Measurements from ENCODE around the gene CAPN2.
"Not testable (repeated sequence)": the region's sequence is repeated elsewhere in the genome, so short reads cannot be mapped to it uniquely, and the experiment has no call there.

The CAPN2 gene

GRCh38 chr1:223802032-223802431, 89.7 kb downstream of the CAPN2 start:
- no peak for DNase-seq
- in situ Hi-C loops (cut with HindIII; ENCODE audit: low pct_ligation_motif_present, low pct_unique_long_range_greater_than_20kb, low sequenced_read_pairs): no loop called here

DNA sequence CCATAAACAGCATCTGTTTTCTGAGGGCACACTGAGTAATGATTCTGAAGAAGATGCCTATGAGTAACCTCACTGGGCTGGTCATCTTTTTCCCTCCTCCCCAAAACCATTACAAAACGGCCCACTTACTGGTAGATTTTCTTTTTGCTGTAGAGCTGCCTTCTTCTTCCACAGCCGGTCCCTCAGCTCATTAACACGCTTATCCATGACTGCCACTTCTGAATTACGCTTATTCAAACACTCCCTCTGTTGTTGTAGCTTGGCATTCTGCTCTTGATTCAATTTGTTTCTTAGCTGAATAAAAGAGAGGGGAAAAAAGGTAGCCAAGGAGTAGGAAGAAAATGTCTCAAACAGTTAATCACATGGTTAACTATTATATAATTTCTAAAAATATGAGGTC, 90.3 kb downstream of the CAPN2 start:
- in situ Hi-C loops (cut with HindIII; ENCODE audit: low pct_ligation_motif_present, low pct_unique_long_range_greater_than_20kb, low sequenced_read_pairs): no loop called here
- no peak for DNase-seq

GRCh38 chr1:223803211-223803610, 90.9 kb downstream of the CAPN2 start:
- no peak for DNase-seq
- in situ Hi-C loops (cut with HindIII; ENCODE audit: low pct_ligation_motif_present, low pct_unique_long_range_greater_than_20kb, low sequenced_read_pairs): no loop called here

GRCh38 chr1:223809905-223810304, 97.6 kb downstream of the CAPN2 start:
- in situ Hi-C loops (cut with HindIII; ENCODE audit: low pct_ligation_motif_present, low pct_unique_long_range_greater_than_20kb, low sequenced_read_pairs): not testable (repeated sequence)
- peak; percentile 44 for DNase-seq

- peak; percentile 23 for DNase-seq
- in situ Hi-C loops (cut with HindIII; ENCODE audit: low pct_ligation_motif_present, low pct_unique_long_range_greater_than_20kb, low sequenced_read_pairs): no loop called here
Observed at GRCh38 chr1:223810586-223810985, 98.2 kb downstream of the CAPN2 start.

GRCh38 chr1:223811634-223812101, 99.3 kb downstream of the CAPN2 start:
- in situ Hi-C loops (cut with HindIII; ENCODE audit: low pct_ligation_motif_present, low pct_unique_long_range_greater_than_20kb, low sequenced_read_pairs): no loop called here
- peak; percentile 74 for DNase-seq

GRCh38 chr1:223813645-223814044, 101.3 kb downstream of the CAPN2 start:
- DNase-seq: no peak
- in situ Hi-C loops (cut with HindIII; ENCODE audit: low pct_ligation_motif_present, low pct_unique_long_range_greater_than_20kb, low sequenced_read_pairs): no loop called here

DNA sequence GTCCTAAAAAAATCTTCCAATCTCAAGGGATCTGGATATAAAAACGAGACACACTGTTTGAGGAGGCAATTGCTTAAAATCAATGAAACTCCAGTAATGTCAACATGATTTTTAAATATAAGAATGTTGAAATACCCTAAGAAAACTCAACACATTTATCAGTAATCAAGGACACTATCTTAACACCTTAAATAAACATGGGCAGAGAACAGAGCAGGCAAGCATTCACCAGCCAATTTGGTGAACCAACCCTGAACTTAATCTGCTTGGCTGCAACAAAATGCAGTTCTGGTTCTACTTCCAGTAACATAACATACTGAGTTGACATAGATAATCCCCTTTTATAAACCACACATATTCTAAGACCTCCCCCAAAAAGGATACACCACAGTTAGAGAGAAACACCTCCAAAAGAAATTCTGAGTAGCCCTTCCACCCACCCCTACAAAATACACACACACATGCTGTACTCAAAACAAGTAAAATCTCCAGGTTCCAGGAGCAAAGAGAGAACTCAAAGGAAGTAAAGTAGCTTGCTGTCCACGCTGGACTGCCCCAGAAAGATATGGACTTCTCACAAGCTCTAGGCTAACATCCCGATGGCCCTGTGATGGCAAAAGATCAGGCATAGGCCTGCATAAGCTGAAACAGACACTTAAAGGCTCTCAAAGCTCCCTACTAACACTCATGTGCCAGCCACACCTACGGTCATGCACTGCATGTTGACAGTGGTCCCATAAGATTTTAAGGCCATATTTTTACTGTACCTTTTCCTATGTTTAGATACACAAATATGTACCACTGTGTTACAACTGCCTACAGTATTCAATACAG, 102.9 kb downstream of the CAPN2 start:
- in situ Hi-C loops (cut with HindIII; ENCODE audit: low pct_ligation_motif_present, low pct_unique_long_range_greater_than_20kb, low sequenced_read_pairs): no loop called here
- DNase-seq: no peak

- peak; percentile 80 for DNase-seq
- in situ Hi-C loops (cut with HindIII; ENCODE audit: low pct_ligation_motif_present, low pct_unique_long_range_greater_than_20kb, low sequenced_read_pairs): no loop called here
Observed at GRCh38 chr1:223815865-223816264, 103.5 kb downstream of the CAPN2 start.

- DNase-seq; in situ Hi-C loops (cut with HindIII; ENCODE audit: low pct_ligation_motif_present, low pct_unique_long_range_greater_than_20kb, low sequenced_read_pairs): not testable (repeated sequence)
Observed at GRCh38 chr1:223817265-223817664, 104.9 kb downstream of the CAPN2 start.

DNA sequence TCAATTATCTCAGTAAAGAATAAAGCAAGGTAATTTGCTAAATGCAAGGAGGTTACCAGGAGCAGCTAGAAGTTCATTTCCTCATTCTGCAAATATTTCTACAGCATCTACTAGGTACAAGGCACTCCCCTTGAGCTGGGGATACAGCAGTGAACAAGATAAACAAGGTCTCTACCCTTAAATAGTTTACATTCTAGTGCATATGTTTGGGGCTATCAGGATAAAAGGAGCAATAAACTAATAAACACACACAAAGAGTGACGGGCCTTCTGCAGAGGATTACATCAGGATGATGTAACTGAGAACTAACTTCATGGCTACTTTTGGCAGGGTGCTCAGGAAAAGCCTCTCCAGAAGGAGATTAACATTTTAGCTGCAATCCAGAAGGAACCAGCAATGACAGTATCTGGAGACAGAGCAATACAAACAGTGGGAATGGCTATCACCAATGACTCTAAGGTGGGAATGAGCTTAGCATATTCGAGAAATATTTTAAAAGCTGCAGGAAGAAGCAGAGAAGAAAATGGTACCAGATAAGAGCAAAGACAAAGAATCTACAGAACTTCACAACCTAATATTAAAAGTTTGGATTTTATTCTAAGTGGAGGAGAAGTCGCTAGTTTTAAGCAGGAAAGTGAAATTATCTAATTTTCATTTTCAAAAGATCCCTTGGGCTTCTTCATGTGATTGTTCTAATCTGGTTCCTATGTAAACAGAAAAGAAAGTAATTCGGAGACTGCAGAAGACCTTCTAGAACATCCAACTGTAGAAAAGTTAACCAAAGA, 107.6 kb downstream of the CAPN2 start:
- DNase-seq: no peak
- in situ Hi-C loops (cut with HindIII; ENCODE audit: low pct_ligation_motif_present, low pct_unique_long_range_greater_than_20kb, low sequenced_read_pairs): no loop called here

DNA sequence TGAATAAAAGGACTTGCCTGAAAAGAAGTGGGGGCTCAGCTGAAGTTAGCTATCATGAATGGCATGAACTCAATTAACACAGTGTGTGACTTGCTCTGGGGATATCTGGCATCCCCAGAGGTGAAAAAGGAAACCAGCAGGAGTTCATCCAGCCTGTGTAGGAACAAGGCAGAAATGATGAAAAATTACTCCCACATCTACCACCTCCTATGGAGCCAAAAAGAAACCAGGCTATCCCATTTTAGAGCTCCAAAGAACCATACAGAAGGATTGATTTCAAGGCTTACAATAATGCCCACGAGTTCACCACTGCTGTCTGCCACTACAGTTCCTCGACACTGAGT, 108.1 kb downstream of the CAPN2 start:
- in situ Hi-C loops (cut with HindIII; ENCODE audit: low pct_ligation_motif_present, low pct_unique_long_range_greater_than_20kb, low sequenced_read_pairs): no loop called here
- no peak for DNase-seq

DNA sequence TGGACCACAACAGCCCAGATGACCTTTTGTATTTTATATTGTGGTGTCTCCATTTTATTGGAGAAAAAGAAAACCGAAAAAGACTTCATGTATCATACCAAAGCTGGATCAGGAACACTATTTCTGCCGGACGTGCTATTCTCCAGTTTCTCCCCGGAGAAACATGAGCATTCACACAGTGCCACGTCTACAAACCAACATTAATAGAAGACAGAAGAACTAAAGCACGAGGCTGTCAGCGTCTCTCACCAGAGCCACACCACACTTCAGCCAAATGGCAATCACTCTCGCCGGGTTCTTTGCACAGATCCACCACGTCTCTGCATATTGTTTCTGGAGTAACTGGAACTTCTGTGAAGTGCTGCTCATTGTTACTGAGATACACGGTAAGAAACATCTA, 108.6 kb downstream of the CAPN2 start:
- DNase-seq: no peak
- in situ Hi-C loops (cut with HindIII; ENCODE audit: low pct_ligation_motif_present, low pct_unique_long_range_greater_than_20kb, low sequenced_read_pairs): no loop called here

DNA sequence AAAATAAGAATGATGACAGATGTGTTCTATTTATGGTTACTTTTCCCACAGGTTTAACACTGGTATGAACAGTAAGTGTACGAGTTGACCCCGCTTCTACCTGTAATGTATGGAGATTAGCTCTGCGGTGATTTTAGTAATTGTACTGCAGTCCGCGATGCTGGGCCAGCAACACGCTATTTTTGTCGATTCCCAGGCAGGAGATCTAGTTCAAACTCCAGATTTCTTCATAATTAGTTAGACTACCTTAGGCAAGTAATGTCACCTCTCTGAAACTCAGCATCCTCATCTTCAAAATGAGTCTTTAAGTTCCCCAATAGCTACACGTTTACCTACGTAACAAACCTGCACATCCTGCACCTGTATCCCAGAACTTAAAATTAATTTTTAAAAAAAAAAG, 111.9 kb downstream of the CAPN2 start:
- DNase-seq: no peak
- in situ Hi-C loops (cut with HindIII; ENCODE audit: low pct_ligation_motif_present, low pct_unique_long_range_greater_than_20kb, low sequenced_read_pairs): no loop called here

DNA sequence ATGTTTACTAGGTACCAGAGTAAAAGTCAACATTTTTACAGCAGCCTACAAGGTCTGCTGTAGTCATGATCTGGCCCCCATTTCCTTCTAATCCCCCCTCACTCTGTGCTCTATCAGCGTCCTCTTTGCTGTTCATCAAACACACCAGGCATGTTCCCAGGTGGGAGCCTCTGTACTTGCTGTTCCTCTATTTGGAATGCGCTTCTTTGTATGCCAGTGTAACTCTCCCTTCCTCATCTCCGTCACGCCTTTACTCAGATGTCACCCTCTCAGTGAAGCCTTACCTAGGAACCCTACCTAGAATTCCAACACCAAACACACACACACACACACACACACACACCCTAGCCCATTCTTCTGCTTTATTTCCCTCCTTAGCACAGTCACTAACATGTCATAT, 112.4 kb downstream of the CAPN2 start:
- in situ Hi-C loops (cut with HindIII; ENCODE audit: low pct_ligation_motif_present, low pct_unique_long_range_greater_than_20kb, low sequenced_read_pairs): no loop called here

More for the DNA sequence above, 112.4 kb downstream of the CAPN2 start:
- DNase-seq: no peak

All from ACHN (cell line).